Gastrocnemius medialis (tissue), 4 donors: ENCODE measurements around the gene TMPRSS4.

Experiments used
- POLR2A ChIP-seq, 2 donors: fragments of 450-650 bp; IDR thresholded peaks; one replicate each; pipeline ENCODE4 v1.6.1; 2017; ENCODE audit warnings: antibody characterized with exemption in 2 of 2, mild to moderate bottlenecking in 2 of 2, moderate library complexity in 2 of 2
- TF ChIP-seq, protein P1 (sequence below), 5 experiments: fragments of 450-650 bp in 3 of 5; fragments of 200-600 bp in 2 of 5; sonication (generic) in 2 of 5; IDR thresholded peaks in 4 of 5; conservative IDR thresholded peaks in 1 of 5; 1 replicate in 4 of 5; 2 replicates in 1 of 5; pipeline ENCODE4 v1.5.1; 2016 to 2019; ENCODE audit warnings: antibody characterized with exemption in 5 of 5, mild to moderate bottlenecking in 3 of 5, moderate library complexity in 3 of 5

DNA sequence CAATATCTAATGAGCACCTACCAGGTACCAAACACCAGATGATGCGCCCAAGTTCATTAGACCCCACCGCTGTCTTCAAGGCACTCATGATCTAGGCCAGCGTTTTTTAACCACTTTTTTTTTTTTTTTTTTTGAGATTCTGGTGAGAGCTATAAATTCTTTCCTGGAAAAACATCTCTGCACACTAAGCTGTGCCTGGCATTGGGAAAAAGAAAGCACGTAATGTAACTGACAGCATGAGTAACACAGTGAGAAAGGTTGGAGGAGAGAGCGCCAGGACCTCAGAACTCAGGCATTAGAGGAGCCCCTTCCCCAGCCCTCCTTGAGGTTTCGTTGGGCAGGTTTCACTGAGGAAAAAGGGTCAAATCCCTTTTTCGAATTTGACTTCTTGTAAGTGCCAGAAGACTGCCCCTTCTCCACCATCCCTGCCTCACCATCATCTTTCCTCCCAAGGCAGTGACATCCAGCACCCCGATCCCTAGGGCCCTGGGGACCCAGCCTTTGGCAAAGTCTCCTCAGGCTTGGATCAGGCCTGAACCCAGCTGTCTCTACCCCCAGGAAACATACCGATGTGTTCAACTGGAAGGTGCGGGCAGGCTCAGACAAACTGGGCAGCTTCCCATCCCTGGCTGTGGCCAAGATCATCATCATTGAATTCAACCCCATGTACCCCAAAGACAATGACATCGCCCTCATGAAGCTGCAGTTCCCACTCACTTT is 36.0 kb downstream of the TMPRSS4 start:
- TF ChIP-seq, protein P1, sequence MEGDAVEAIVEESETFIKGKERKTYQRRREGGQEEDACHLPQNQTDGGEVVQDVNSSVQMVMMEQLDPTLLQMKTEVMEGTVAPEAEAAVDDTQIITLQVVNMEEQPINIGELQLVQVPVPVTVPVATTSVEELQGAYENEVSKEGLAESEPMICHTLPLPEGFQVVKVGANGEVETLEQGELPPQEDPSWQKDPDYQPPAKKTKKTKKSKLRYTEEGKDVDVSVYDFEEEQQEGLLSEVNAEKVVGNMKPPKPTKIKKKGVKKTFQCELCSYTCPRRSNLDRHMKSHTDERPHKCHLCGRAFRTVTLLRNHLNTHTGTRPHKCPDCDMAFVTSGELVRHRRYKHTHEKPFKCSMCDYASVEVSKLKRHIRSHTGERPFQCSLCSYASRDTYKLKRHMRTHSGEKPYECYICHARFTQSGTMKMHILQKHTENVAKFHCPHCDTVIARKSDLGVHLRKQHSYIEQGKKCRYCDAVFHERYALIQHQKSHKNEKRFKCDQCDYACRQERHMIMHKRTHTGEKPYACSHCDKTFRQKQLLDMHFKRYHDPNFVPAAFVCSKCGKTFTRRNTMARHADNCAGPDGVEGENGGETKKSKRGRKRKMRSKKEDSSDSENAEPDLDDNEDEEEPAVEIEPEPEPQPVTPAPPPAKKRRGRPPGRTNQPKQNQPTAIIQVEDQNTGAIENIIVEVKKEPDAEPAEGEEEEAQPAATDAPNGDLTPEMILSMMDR (IDR thresholded peaks at IDR 0.05 in 4 of 5, conservative IDR thresholded peaks at IDR 0.05 in 1 of 5), result no peak
- no peak for TF ChIP-seq POLR2A (IDR thresholded peaks at IDR 0.05)
